HG02763 (cell line): ENCODE measurements around the gene YKT6.

Experiments used
- ATAC-seq: cut with Tn5 transposase; IDR thresholded peaks from one replicate; pipeline ENCODE4 v1.9.1; 2021; ENCODE audit warnings: mild to moderate bottlenecking, moderate library complexity; ENCODE audit not compliant: unreplicated experiment

YKT6 gene

GRCh38 chr7:44257213-44257612 is 56.4 kb downstream of the YKT6 start:
- no peak for ATAC-seq

GRCh38 chr7:44257618-44258422 is 57.0 kb downstream of the YKT6 start:
- peak; percentile 84 for ATAC-seq

GRCh38 chr7:44258423-44258760 is 57.6 kb downstream of the YKT6 start:
- no peak for ATAC-seq

GRCh38 chr7:44258865-44259546 is 58.2 kb downstream of the YKT6 start:
- no peak for ATAC-seq

- ATAC-seq = no peak
These were observed 59.0 kb downstream of the YKT6 start for GRCh38 chr7:44259547-44260457.

- ATAC-seq = no peak
These were observed 60.5 kb downstream of the YKT6 start for GRCh38 chr7:44261240-44261639.

GRCh38 chr7:44262031-44262430 is 61.3 kb downstream of the YKT6 start:
- no peak for ATAC-seq

- ATAC-seq = no peak
These were observed 62.7 kb downstream of the YKT6 start for GRCh38 chr7:44263326-44264082.
